H1 (cell line): ENCODE data around the gene SLU7. TPM values are rescaled to one million over a fixed set of nuclear protein-coding genes. Genes with fewer than 3 reads are reported as not detected.

ENCODE experiments used
- JUN ChIP-seq: IDR thresholded peaks from 2 replicates; pipeline ENCODE4 v1.6.1; 2011; ENCODE audit warnings: low read depth, mild to moderate bottlenecking, improper control_type of control experiment, low read length
- polyA plus RNA-seq, 7 experiments: library from polyadenylated mRNA; depleted of rRNA in 3 of 7; stranded (reverse) in 5 of 7; unstranded in 2 of 7; fragments of >200 nt in 5 of 7; fragments of 200-250 nt in 2 of 7; gene quantifications; 1 replicate in 5 of 7; 2 replicates in 1 of 7; 4 replicates in 1 of 7; pipeline versions ENCODE4 v1.2.1 to v1.2.3, GENCODE V29; 2011 to 2013; ENCODE audit warnings: missing spikeins in 2 of 7, mixed read lengths in 2 of 7
- total RNA-seq: library from RNA; stranded (reverse); fragmentation: NEBNext Ultra II Directional; extraction: Animal tissue kit (Norgen Biotek cat#: 25700); gene quantifications from 2 replicates; pipeline ENCODE4 v1.2.1, GENCODE V29; 2021

The SLU7 gene
- total and polyA plus RNA-seq, 2 of the 8 experiments (the other 6 are each of a cell fraction or from before 2014, with no cell fraction given): 6.0 to 34.1 TPM

DNA sequence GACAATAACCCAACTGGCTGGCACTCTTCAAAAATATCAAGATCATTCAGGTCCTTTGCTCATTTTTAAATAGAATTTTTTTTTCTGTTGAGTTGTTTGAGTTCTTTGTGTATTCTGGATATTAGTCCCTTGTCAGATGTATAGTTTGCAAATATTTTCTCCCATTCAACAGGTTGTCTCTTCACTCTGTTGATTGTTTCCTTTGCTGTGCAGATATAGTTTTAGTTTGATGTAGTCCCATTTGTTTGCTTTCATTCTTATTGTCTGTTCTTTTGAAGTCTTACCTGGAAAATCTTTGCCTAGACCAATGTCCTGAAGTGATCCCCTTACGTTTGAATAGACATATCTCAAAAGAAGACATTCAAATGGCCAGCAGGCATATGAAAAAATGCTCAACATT is 25.5 kb upstream of the SLU7 start (continued):
- TF ChIP-seq JUN: no peak
